ENCODE measurements around the gene GC.
"Not testable (repeated sequence)": the region's sequence is repeated elsewhere in the genome, so short reads cannot be mapped to it uniquely, and the experiment has no call there.

GC gene

GRCh38 chr4:71783972-71784371 lies at the start of gene GC:
TSS of gene GC (minus strand) at chr4:71784079. CDS start at chr4:71784018, 61 bp downstream.
- DNase-seq (ENCODE audit: low read depth in 2 of 3, low spot score in 2 of 3), result no peak

- DNase-seq (ENCODE audit: low read depth in 2 of 3, low spot score in 2 of 3), result no peak
Measured at GRCh38 chr4:71833232-71833900, 49.5 kb upstream of the GC start.

GRCh38 chr4:71832049-71832448 lies 48.2 kb upstream of the GC start:
- no peak for DNase-seq (ENCODE audit: low read depth in 2 of 3, low spot score in 2 of 3)

GRCh38 chr4:71830497-71831190 lies 46.8 kb upstream of the GC start:
- no peak for DNase-seq (ENCODE audit: low read depth in 2 of 3, low spot score in 2 of 3)

GRCh38 chr4:71828470-71828869 lies 44.6 kb upstream of the GC start:
- DNase-seq (ENCODE audit: low read depth in 2 of 3, low spot score in 2 of 3), result no peak

GRCh38 chr4:71827826-71828225 lies 43.9 kb upstream of the GC start:
- DNase-seq (ENCODE audit: low read depth in 2 of 3, low spot score in 2 of 3), result no peak

- DNase-seq (ENCODE audit: low read depth in 2 of 3, low spot score in 2 of 3), result no peak
Measured at GRCh38 chr4:71816676-71817303, 32.9 kb upstream of the GC start.

- no peak for DNase-seq (ENCODE audit: low read depth in 2 of 3, low spot score in 2 of 3)
Measured at GRCh38 chr4:71814433-71814832, 30.6 kb upstream of the GC start.

- DNase-seq (ENCODE audit: low read depth in 2 of 3, low spot score in 2 of 3), result not testable (repeated sequence)
Measured at GRCh38 chr4:71809805-71810204, 25.9 kb upstream of the GC start.

GRCh38 chr4:71807469-71807868 lies 23.6 kb upstream of the GC start:
- DNase-seq (ENCODE audit: low read depth in 2 of 3, low spot score in 2 of 3), result no peak

- not testable (repeated sequence) for DNase-seq (ENCODE audit: low read depth in 2 of 3, low spot score in 2 of 3)
Measured at GRCh38 chr4:71805230-71805629, 21.4 kb upstream of the GC start.

GRCh38 chr4:71804017-71804697 lies 20.3 kb upstream of the GC start:
- DNase-seq (ENCODE audit: low read depth in 2 of 3, low spot score in 2 of 3), result not testable (repeated sequence)

GRCh38 chr4:71785959-71786358 lies 2.1 kb upstream of the GC start:
- no peak for DNase-seq (ENCODE audit: low read depth in 2 of 3, low spot score in 2 of 3)

GRCh38 chr4:71784569-71785197 lies 804 bp upstream of the GC start:
- DNase-seq (ENCODE audit: low read depth in 2 of 3, low spot score in 2 of 3), result no peak

GRCh38 chr4:71777891-71778290 lies 6.0 kb downstream of the GC start:
- no peak for DNase-seq (ENCODE audit: low read depth in 2 of 3, low spot score in 2 of 3)

GRCh38 chr4:71775449-71775848 lies 8.4 kb downstream of the GC start:
- no peak for DNase-seq (ENCODE audit: low read depth in 2 of 3, low spot score in 2 of 3)

- no peak for DNase-seq (ENCODE audit: low read depth in 2 of 3, low spot score in 2 of 3)
Measured at GRCh38 chr4:71774136-71774535, 9.7 kb downstream of the GC start.

- no peak for DNase-seq (ENCODE audit: low read depth in 2 of 3, low spot score in 2 of 3)
Measured at GRCh38 chr4:71773004-71773403, 10.9 kb downstream of the GC start.

- DNase-seq (ENCODE audit: low read depth in 2 of 3, low spot score in 2 of 3), result no peak
Measured at GRCh38 chr4:71772592-71772991, 11.3 kb downstream of the GC start.

GRCh38 chr4:71771613-71772012 lies 12.3 kb downstream of the GC start:
- DNase-seq (ENCODE audit: low read depth in 2 of 3, low spot score in 2 of 3), result no peak

GRCh38 chr4:71769434-71769833 lies 14.4 kb downstream of the GC start:
- no peak for DNase-seq (ENCODE audit: low read depth in 2 of 3, low spot score in 2 of 3)
